NCI-H2227 treated with DMSO at 0.1 percent for 48 hours (cell line): Measurements from ENCODE around the gene FKBP8.
A peak's percentile ranks its signal among the peaks of the same experiment; 100 is the strongest.
"Not testable (repeated sequence)": the region's sequence is repeated elsewhere in the genome, so short reads cannot be mapped to it uniquely, and the experiment has no call there.

Source experiments
- DNase-seq: peaks from one replicate; lab custom pipeline; 2025; lab: John Stamatoyannopoulos, UW

FKBP8 gene

DNA sequence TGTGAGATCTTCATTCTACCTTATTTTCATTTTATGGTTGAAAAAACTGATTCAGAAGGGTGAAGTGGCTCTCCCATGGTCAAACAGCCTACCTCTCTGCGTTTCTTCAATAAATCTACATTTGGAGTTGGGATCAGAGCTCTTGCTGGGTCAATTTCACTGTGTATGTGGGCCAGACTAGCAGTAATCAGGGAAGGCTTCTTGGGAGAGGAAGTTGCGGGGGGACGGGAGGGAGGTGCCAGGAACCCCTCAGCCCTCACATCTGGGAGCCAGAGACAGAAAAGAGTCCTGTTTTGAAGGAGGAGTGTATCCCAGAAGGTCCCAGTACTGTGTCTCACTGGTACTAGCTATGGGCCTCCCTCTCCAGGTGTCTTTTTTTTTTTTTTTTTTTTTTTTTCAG is 15.2 kb upstream of the FKBP8 start:
- DNase-seq: no peak

GRCh38 chr19:18558202-18558555 is 14.8 kb upstream of the FKBP8 start:
- DNase-seq: no peak

- DNase-seq: peak; percentile 92
Observed at GRCh38 chr19:18557411-18558201, 14.2 kb upstream of the FKBP8 start, which contains the start of gene KXD1. TSS of gene KXD1 (plus strand) at chr19:18557870. CDS start at chr19:18562057, 4,187 bp downstream.

DNA sequence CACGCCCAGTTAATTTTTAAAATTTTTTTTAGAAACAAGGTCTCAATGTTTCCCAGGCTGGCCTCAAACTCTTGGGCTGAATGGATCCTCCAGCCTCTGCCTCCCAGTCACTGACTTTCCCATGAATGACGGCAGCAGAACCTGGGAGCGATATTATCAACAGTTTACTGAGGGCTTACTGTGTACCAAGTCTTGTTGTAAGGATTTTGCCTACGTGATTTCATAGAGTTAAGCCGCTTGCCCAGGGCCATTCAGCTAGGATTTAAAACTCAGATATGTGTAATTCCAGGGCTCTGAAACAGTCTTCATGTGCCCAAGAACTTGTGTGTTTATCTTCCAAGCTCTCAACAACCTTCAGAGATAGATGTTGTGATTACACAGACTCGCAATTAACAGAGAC is 8.3 kb upstream of the FKBP8 start:
- no peak for DNase-seq

DNA sequence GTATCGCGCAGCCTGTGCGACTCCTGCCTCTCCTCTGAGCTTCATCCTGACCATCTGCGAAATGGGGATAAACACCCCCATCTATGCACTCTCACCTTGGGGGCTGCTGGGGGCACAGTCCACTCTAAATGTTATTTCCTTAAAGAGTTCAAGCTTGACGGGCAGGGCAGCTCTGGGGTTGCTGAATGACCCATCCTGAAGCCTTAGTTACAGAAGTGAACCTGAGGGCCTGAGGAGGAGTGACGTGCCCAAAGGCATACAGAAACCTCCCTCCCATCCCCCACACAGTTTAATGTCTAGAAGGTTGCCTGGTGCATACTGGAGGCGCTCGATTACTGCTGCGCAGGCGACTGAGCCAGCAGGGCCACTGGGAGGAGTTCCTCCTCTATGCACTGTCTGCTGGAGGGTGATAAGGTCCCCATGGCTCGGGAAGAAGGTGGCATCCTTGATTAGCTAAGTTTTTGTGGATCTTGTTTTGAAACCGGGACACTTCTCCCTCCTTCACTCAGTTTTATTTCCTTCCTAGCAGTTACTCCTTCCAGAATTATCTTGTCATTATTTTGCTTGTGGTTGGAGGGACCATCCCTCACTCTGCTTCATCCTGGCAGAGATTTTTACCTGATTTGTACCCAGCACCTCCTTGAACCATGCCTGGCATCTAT is 572 bp upstream of the FKBP8 start:
- DNase-seq: peak; percentile 4

DNA sequence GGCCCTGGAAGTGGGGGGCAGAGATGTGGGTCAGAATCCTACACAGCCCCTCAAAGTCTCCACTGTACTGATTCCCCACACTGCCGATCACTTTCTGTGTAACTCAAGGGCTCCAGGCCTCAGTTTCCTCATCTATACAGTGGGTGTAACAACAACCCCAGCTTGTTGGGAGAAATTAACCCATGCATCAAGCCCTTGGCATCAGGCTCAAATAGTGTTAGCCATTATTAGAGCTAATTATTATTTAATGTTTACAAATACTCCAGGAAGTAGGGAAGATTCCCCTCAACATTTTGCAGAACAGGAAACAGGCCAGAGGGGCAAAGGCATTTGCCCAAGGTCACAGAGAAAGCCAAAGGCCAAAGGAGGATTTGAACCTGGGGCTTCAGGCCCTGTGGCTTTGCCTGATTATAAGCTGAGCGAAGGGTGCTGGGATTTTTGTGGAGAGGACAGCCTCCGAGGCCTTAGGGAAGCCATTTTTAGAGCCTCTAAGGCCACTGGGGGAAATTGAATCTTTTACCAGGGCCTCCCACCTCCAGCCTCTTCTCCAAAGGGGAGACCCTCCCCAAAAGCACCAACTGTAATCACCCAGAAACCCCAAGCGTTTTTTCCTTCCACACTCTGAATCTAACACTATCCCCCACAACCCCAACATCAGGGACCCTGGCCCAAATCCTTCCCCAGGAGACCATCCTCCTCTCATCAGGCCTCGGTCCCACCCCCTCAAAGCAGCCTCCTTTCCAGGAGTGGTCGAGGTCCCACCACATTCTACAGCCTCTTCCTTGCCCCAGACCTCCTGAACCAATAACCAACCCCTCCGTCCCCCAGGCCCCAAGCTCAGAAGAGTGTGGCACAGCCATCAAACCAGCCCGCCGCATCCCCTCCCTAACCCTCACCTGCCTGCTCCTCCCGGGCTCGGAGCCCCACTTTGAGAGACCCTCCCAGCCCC is 1.1 kb downstream of the FKBP8 start:
- DNase-seq: no peak

GRCh38 chr19:18541258-18541991 is 1.9 kb downstream of the FKBP8 start:
- no peak for DNase-seq

GRCh38 chr19:18540200-18540599 is 3.2 kb downstream of the FKBP8 start:
- not testable (repeated sequence) for DNase-seq

GRCh38 chr19:18539372-18539771 is 4.0 kb downstream of the FKBP8 start:
- no peak for DNase-seq

- DNase-seq: no peak
Observed at GRCh38 chr19:18538115-18538514, 5.3 kb downstream of the FKBP8 start.

- DNase-seq: no peak
Observed at GRCh38 chr19:18537431-18537830, 5.9 kb downstream of the FKBP8 start.

DNA sequence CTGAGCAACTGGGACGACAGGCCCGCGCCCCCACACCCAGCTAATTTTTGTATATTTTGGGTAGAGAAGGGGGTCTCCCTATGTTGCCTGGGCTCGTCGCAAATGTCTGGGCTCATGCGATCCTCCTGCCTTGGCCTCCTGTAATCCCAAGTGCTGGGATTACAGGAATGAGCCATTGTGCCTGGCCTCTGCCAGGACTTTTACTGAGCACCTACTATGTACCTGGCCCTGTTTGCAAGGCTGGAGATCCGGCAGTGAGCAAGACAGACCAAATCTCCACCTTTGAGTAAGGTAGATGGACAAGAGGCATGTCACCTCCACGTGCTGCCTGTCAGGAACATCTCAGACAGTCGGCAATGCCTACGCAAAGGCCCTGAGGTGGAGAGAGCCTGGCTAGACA is 6.9 kb downstream of the FKBP8 start:
- no peak for DNase-seq

DNA sequence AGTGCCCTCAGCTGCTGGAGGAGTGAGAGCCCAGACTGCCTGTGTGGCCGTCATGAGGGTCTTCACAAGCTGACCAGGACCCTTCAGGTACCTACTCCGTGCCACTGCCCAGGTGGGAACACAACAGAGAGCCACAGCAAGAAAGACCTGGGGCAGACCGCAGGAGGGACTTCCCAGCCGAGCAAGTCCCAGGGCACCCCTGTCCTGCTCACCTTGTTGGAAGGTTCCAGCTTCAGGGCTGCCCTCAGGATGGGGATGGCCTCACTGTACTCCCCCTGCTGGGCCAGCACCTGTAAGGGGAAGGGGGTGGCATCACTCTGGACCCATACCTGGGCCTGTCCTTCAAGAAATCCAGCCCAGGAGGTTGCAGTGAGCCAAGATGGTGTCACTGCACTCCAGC is 10.3 kb downstream of the FKBP8 start:
- DNase-seq: no peak

DNA sequence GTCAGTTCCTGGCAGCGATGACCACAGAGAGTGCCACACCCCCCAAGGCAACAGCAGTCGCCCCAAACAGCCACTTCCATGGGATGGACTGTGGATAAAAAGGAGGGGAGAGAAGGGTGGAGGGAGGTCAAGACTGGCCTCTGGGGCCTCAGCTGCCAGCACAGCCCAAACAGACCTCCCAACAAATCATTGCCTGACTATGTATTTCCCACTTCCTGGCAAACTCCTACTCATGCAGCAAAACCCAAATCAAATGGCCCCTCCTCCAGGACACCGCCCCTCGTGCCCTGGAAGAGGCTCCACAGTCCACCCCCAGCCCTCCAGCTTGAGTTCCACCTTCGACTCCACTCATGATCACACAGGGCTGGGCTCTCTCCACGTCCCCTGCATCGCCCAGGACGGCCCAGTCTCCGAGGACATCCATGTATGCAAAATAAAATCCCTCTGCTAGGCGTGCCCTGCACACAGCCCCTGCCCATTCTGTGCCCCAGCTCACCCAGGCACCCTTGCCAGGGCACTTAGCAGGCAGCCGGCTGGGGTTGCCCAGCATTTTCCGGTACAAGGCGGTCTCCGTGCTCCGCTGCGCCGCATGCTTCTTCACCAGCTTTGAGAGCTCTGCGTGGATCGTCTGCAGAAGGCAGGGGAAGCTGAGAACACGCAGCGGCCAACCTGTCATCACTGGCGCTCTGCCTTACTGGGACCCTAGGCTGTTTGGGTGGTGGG is 11.0 kb downstream of the FKBP8 start:
- DNase-seq: no peak

- no peak for DNase-seq
Observed at GRCh38 chr19:18531485-18531884, 11.9 kb downstream of the FKBP8 start.

DNA sequence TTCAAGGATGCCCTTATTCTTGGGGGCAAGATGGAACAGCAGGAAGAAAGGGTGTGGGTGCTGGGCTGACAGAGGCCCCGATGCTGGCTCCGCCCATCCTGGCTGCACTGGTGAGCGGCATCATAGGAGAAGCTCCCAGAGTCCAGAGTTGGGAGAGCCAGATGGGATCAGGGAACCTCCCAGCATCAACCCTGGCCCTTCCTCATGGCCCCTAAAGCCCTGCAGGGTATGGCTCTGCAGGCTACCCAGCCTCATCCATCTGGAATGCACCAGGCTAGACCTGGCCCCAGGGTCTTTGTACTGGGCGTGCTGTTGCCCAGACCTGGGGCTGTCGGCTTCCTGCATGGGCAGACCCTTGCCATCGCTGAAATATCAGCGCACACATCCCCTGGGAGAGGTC is 13.6 kb downstream of the FKBP8 start:
- DNase-seq: no peak

DNA sequence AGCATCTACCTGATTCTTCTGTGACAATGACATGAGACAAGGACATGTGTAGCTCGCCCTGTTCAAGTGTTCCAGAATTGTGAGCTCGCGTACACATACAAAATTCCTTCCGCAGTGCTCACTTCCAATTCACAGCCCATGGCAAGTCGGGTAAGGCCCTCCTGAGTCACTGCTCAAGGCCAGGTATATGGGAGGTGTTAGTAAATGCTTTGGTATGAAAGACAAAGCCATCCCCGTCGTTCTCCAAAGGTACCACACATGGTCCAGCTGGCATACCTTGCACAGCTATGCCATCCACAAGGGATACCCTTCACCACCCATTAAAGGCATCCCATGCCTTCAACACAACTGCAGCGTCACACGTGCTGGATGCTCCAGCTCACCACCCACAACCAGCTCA is 17.1 kb downstream of the FKBP8 start:
- no peak for DNase-seq

GRCh38 chr19:18523841-18524240 is 19.5 kb downstream of the FKBP8 start:
- no peak for DNase-seq

- DNase-seq: not testable (repeated sequence)
Observed at GRCh38 chr19:18522862-18523440, 20.4 kb downstream of the FKBP8 start.

GRCh38 chr19:18522124-18522861 is 21.1 kb downstream of the FKBP8 start:
- peak; percentile 98 for DNase-seq
